Measurements from ENCODE around the gene ERF. TPM values are rescaled to one million over a fixed set of nuclear protein-coding genes. Genes with fewer than 3 reads are reported as not detected.

The ERF gene
- total RNA-seq, 1 donor from 2014 or later = 53.9 TPM

DNA sequence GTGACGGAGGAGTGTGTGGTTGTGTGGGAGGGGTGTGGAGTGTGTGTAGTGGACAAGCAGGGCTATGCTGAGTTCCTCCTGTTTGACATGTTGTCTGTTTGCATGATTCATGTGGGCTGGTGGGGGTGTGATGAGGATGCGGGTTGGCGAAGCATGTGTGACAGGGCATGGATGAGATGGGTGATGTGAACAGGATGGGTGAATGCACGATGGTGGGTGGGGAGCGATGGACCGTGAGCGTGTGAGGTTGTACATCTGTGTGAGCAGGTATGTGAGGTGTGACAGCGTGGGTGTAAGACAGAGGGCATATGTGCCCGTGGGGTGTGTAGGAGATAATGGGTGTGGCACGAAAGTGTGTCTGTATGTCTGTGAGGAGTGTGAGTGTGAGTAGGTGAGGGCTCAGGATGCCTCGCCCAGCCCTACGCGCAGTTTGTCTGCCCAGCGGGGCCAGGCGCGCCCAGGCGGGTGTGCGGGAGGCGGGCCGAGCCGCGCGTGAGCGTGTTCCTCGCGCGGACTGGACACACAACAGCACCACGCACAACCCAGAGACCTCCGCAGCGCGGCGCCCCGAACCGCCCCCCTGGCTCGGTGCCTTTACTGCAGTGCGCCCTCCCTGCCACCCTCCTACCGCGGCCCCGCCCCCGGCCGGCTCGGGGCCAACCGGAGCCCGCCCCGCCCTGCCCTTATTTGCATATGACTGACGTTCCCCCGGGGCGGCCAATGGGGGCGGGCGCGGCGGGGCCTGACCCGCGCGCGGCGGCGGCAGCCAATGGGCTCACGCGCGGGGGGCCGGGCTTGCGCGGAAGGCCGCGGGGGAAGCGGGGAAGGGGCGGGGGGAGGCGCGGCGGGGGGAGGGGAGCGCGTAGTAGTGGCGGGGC, 28.5 kb upstream of the ERF start:
- ATAC-seq = peak; percentile 83
- Histone ChIP-seq H3K27ac (peak overlapping the region; percentile 80), H3K27me3 (no peaks in the 10 kb centered on the region), H3K9me3 (no peaks in the 10 kb centered on the region), H3K4me3 (peak overlapping the region; percentile 52), H3K4me1 (peaks cover 54% of the 10 kb centered on the region), H3K36me3 (peaks cover 17% of the 10 kb centered on the region)
- DNase-seq = peak; percentile 98
- TF ChIP-seq, protein P1, sequence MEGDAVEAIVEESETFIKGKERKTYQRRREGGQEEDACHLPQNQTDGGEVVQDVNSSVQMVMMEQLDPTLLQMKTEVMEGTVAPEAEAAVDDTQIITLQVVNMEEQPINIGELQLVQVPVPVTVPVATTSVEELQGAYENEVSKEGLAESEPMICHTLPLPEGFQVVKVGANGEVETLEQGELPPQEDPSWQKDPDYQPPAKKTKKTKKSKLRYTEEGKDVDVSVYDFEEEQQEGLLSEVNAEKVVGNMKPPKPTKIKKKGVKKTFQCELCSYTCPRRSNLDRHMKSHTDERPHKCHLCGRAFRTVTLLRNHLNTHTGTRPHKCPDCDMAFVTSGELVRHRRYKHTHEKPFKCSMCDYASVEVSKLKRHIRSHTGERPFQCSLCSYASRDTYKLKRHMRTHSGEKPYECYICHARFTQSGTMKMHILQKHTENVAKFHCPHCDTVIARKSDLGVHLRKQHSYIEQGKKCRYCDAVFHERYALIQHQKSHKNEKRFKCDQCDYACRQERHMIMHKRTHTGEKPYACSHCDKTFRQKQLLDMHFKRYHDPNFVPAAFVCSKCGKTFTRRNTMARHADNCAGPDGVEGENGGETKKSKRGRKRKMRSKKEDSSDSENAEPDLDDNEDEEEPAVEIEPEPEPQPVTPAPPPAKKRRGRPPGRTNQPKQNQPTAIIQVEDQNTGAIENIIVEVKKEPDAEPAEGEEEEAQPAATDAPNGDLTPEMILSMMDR (IDR thresholded peaks at IDR 0.05) = no peak
- intact Hi-C loops (cut with DNase I) = no loop called here

DNA sequence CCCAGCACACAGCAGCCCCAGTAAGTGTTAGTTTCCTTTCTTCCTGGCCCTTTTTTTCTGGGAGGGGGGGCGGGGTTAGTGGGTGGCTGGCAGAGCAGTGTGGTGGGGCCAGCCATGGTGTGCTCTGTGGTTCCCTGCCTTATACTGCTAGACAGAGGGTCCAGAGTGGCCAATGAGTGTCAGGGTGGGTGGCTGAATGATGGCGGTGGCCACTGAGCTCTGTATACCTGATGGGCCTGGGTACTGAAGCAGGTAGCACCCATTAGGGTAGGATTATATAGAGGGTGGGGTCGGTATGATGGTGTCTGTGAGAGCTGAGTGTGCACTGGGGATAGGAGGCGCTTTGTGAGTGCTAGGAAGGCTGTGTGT, 27.9 kb upstream of the ERF start:
- TF ChIP-seq, protein P1 (IDR thresholded peaks at IDR 0.05) = no peak
- Histone ChIP-seq H3K27ac (peak overlapping the region; percentile 80), H3K27me3 (no peaks in the 10 kb centered on the region), H3K9me3 (no peaks in the 10 kb centered on the region), H3K4me1 (peaks cover 60% of the 10 kb centered on the region), H3K36me3 (peaks cover 11% of the 10 kb centered on the region), H3K4me3 (peak overlapping the region; percentile 52)
- ATAC-seq (no peak), DNase-seq (no peak)
- intact Hi-C loops (cut with DNase I) = no loop called here

DNA sequence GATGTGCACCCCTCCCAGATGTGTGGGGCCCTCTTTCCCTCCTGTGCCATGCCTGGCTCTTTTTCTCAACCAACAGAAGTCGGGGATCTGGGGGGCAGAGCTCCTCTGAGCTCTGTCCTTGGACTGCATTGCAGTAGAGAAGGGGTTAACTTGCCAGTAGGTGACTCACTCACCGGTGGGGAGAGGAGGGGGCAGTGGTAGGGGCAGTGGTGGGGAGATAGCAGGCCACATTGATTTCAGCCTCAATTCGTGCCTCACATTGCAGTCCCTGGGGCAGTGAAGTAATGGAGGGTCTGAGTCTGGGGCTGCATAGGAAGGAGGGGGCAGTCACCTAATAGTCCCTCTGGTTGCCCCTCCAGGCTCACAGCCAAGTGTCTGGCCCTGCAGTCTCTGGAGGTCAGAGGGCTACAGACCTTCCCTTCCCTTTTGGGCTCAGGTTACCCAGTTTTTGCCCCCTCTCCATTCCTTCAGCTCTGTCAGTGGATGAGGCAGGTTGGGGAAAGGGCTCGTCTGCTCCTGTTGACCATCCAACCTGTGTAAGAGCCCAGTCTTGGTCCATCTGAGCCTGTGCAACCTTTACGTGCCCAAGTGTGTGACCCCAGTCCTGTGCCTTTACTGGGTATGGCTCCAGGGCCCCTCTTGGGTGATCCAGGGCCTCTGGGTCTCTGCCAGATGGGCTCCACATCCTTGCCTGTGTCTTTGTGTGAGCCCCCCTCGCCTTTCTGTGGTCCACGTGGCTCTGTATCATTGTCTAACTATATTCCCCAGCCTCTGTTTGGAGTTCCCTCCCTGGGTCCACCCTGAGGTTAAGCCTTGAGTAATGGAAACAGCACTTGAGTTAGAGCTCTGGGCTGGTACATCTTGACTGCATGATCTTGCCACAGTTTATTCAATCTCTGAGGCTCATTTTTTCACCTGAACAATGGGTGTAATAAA, 27.2 kb upstream of the ERF start:
- TF ChIP-seq, protein P1 (IDR thresholded peaks at IDR 0.05) = no peak
- H3K4me1 ChIP-seq = peaks cover 67% of the 10 kb centered on the region
- no peaks in the 10 kb centered on the region for H3K27me3 ChIP-seq
- peak overlapping the region; percentile 83 for H3K4me3 ChIP-seq
- intact Hi-C loops (cut with DNase I) = no loop called here
- DNase-seq (no peak), ATAC-seq (no peak)
- H3K9me3 ChIP-seq = no peaks in the 10 kb centered on the region
- peak overlapping the region; percentile 80 for H3K27ac ChIP-seq
- peaks cover 4% of the 10 kb centered on the region for H3K36me3 ChIP-seq

DNA sequence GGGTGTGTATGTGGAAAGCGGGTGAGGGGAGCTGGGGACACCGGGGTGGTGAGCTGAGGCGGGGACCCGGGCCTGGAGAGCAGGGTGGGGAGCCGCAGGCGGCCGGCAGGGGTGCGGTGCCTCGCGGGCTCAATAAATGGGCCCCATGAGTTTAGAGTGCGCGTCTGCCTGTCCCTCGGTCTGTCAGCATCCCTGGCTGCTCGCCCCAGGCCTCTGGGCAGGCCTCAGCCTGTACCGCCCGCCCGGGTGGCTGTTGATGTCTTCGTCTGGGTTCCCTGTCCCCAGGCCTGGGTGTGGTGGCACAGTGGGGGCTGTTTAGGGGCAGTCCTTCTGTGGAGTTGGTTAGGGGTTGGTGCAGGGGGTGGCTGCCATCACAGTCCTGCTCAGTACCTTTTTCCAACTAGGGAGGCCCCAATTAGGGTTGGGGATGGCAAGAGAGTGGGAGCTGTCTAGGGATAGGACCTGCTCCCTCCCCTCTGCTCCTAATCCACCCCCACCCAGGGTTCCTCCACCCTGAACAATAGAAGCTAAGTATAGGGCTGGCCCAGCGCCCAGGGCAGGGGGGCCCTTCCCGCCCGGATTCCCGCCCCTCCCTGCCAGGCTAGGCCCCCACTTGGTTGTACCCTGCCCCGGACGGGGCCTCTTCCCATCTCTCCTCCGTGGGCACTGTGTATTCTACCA, 26.4 kb upstream of the ERF start:
- Histone ChIP-seq H3K27ac (peak overlapping the region; percentile 80), H3K4me1 (peaks cover 72% of the 10 kb centered on the region), H3K4me3 (peak overlapping the region; percentile 83), H3K9me3 (no peaks in the 10 kb centered on the region), H3K36me3 (no peaks in the 10 kb centered on the region), H3K27me3 (no peaks in the 10 kb centered on the region)
- TF ChIP-seq, protein P1 (IDR thresholded peaks at IDR 0.05) = no peak
- DNase-seq (no peak), ATAC-seq (no peak)
- intact Hi-C loops (cut with DNase I) = no loop called here

DNA sequence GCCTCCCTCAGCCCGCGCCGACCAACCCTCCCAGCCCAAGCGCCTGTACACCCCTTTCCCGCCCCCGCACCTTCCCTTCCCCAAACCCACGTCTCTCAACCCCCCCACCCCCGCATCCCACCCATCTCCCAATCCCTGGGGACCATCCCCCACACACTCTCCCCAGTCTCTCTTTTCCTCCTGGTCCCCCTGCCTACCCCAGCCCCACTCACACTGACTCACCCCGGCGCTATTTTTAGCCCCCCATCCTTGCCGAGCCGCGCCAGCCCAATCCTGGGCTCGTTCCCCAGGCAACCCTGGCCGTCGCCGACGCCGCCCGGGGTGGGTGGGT, 25.9 kb upstream of the ERF start:
- Histone ChIP-seq H3K4me3 (peak overlapping the region; percentile 83), H3K9me3 (no peaks in the 10 kb centered on the region), H3K36me3 (no peaks in the 10 kb centered on the region), H3K27ac (peak overlapping the region; percentile 80), H3K4me1 (peaks cover 72% of the 10 kb centered on the region), H3K27me3 (no peaks in the 10 kb centered on the region)
- TF ChIP-seq, protein P1 (IDR thresholded peaks at IDR 0.05) = no peak
- intact Hi-C loops (cut with DNase I) = no loop called here
- DNase-seq (no peak), ATAC-seq (no peak)

All from upper lobe of right lung (tissue), 1 donor.